ENCODE measurements around the gene PHF21A. TPM values are rescaled to one million over a fixed set of nuclear protein-coding genes. Genes with fewer than 3 reads are reported as not detected.

The PHF21A gene
- total and polyA plus RNA-seq, 10 of the 15 experiments (the other 5 are each of a cell fraction or from before 2014, with no cell fraction given), result 2.6 to 37.2 (median 16.0) TPM

DNA sequence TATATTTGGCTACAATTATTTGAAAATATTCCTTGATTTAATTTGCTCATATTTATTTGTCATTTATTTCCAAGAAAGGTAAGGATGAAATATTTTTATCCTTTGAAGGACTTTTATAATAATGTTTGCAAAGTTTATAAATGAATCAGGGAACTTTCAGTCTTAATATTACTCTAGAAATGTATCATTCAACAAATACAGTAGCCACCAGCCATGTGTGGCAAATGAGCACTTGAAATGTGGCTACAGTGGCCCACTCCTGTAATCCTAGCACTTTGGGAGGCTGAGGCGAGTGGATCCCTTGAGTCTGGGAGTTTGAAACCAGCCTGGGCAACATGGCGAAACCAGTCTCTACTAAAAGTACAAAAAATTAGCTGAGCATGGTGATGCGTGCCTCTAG, 20.3 kb upstream of the PHF21A start (continued):
- TF ChIP-seq ETV6 (conservative IDR thresholded peaks at IDR 0.05 in 1 of 2, IDR thresholded peaks at IDR 0.05 in 1 of 2; ENCODE audit: borderline replicate concordance in 1 of 2, low read depth in 1 of 2), result no peak
- TF ChIP-seq E2F4 (IDR thresholded peaks at IDR 0.05; ENCODE audit: low read depth, low read length), result no peak
- no peak for TF ChIP-seq CBX5 (IDR thresholded peaks at IDR 0.05; ENCODE audit: low read depth)
- no peak for TF ChIP-seq MAX (IDR thresholded peaks at IDR 0.05; ENCODE audit: low read depth, low read length)
- no peak for TF ChIP-seq ZNF622 (IDR thresholded peaks at IDR 0.05)
- 0 out of 2 replicates have a peak, but pooled peaks have one; percentile 34 for TF ChIP-seq IRF4 (IDR thresholded peaks at IDR 0.05; ENCODE audit: low read depth, low read length)
- TF ChIP-seq MXI1 (IDR thresholded peaks at IDR 0.05; ENCODE audit: low read depth, low read length), result no peak
- no peak for TF ChIP-seq SMC3 (IDR thresholded peaks at IDR 0.05; ENCODE audit: borderline replicate concordance, low read length)
- no peak for TF ChIP-seq DPF2 (IDR thresholded peaks at IDR 0.05)
- TF ChIP-seq TAF1 (IDR thresholded peaks at IDR 0.05; ENCODE audit: borderline replicate concordance, low read depth, low read length), result no peak
- 0 out of 2 replicates have a peak, but pooled peaks have one; percentile 14 for TF ChIP-seq EED (IDR thresholded peaks at IDR 0.05; ENCODE audit: low read depth)
- no peak for TF ChIP-seq NR2F1 (conservative IDR thresholded peaks at IDR 0.05)
- no peak for TF ChIP-seq REST (IDR thresholded peaks at IDR 0.05; ENCODE audit: low read depth, low read length)
- TF ChIP-seq TCF12 (IDR thresholded peaks at IDR 0.05; ENCODE audit: low read depth, low read length), result no peak
- TF ChIP-seq ZNF24 (IDR thresholded peaks at IDR 0.05), result no peak
- TF ChIP-seq MEF2A (IDR thresholded peaks at IDR 0.05; ENCODE audit: insufficient read depth, low read depth, low read length), result 0 out of 2 replicates have a peak, but pooled peaks have one; percentile 31
- peak; percentile 95 for TF ChIP-seq JUNB (IDR thresholded peaks at IDR 0.05)

Measured in GM12878 (cell line).